B cell (primary cell): ENCODE data around the gene HOMER2. TPM values are rescaled to one million over a fixed set of nuclear protein-coding genes. Genes with fewer than 3 reads are reported as not detected.

ENCODE experiments used
- ATAC-seq: fragments of 200-7000 bp; cut with Tn5 transposase; one replicate; pipeline ENCODE4 v1.10.0; 2021; ENCODE audit warnings: low read depth, mild to moderate bottlenecking, moderate number of reproducible peaks, moderate library complexity
- CTCF ChIA-PET: fragments of 350-600 bp; sonication (Branson Sonifier 250); formaldehyde crosslinking; loops from one replicate; lab custom pipeline; 2021; ENCODE audit warnings: antibody characterized with exemption, inconsistent platforms; lab: Charles Lee
- POLR2A ChIA-PET: fragments of 350-600 bp; sonication (Branson Sonifier 250); formaldehyde crosslinking; loops from one replicate; lab custom pipeline; 2021; ENCODE audit warnings: antibody characterized with exemption; lab: Charles Lee
- DNase-seq: peaks from one replicate; pipeline ENCODE4 v3.0.0; 2013
- H2AFZ ChIP-seq: 2 replicates; pipeline ENCODE4 v1.6.1; 2012; ENCODE audit warnings: mild to moderate bottlenecking, low read depth, low read length; ENCODE audit not compliant: insufficient read depth, poor library complexity, severe bottlenecking
- H3K27ac ChIP-seq, 2 donors: 1 replicate in 1 of 2; 2 replicates in 1 of 2; pipeline ENCODE4 v1.5.1; 2012 to 2013; ENCODE audit warnings: low read length in 2 of 2, mild to moderate bottlenecking in 2 of 2, moderate library complexity in 1 of 2
- H3K27me3 ChIP-seq, 4 experiments: fragments of 200-600 bp in 1 of 4; sonication (generic) in 1 of 4; replicated peaks in 1 of 4; 1 replicate in 2 of 4; 2 replicates in 2 of 4; pipeline versions ENCODE4 v1.6.1 to v1.7.0; 2013 to 2016; ENCODE audit warnings: low read length in 3 of 4, mild to moderate bottlenecking in 2 of 4, mixed read lengths in 1 of 4, moderate library complexity in 1 of 4; ENCODE audit not compliant: insufficient read depth in 4 of 4, control insufficient read depth in 3 of 4; ENCODE audit errors: control extremely low read depth in 1 of 4
- H3K36me3 ChIP-seq, 2 experiments: replicated peaks in 1 of 2; 1 replicate in 1 of 2; 2 replicates in 1 of 2; pipeline versions ENCODE4 v1.6.1 to v1.7.1; 2013; ENCODE audit warnings: low read length in 1 of 2; ENCODE audit not compliant: insufficient read depth in 2 of 2, control insufficient read depth in 1 of 2; ENCODE audit errors: control extremely low read depth in 1 of 2, extremely low read depth in 1 of 2
- H3K4me1 ChIP-seq, 2 donors: fragments of 200-600 bp in 1 of 2; sonication (generic) in 1 of 2; 1 replicate in 1 of 2; 2 replicates in 1 of 2; pipeline versions ENCODE4 v1.5.1 to v1.6.1; 2013 to 2017; ENCODE audit warnings: low read length in 2 of 2; ENCODE audit not compliant: control insufficient read depth in 2 of 2, insufficient read depth in 2 of 2
- H3K4me2 ChIP-seq: replicated peaks from 2 replicates; pipeline ENCODE3; 2012; ENCODE audit warnings: mild to moderate bottlenecking, low read depth, low read length; ENCODE audit not compliant: poor library complexity, severe bottlenecking
- H3K4me3 ChIP-seq, 5 experiments: fragments of 200-600 bp in 1 of 5; sonication (generic) in 1 of 5; 1 replicate in 3 of 5; 2 replicates in 2 of 5; pipeline versions ENCODE4 v1.5.1 to v1.7.0; 2011 to 2016; ENCODE audit warnings: low read length in 4 of 5, mild to moderate bottlenecking in 4 of 5, low read depth in 2 of 5, control low read depth in 1 of 5, moderate library complexity in 1 of 5; ENCODE audit not compliant: insufficient read depth in 1 of 5; ENCODE audit errors: control extremely low read depth in 1 of 5, extremely low read depth in 1 of 5
- H3K79me2 ChIP-seq: fragments of 200-600 bp; sonication (generic); one replicate; pipeline ENCODE4 v1.6.0; 2016; ENCODE audit warnings: low read length; ENCODE audit not compliant: control insufficient read depth, insufficient read depth
- H3K9ac ChIP-seq: fragments of 200-600 bp; sonication (generic); 2 replicates; pipeline ENCODE4 v1.6.1; 2017; ENCODE audit warnings: mild to moderate bottlenecking, low read length, moderate library complexity
- H3K9me3 ChIP-seq, 3 donors: one replicate each; pipeline versions ENCODE4 v1.6.1 to v1.7.1; 2013; ENCODE audit warnings: low read length in 2 of 3; ENCODE audit not compliant: control insufficient read depth in 2 of 3, insufficient read depth in 1 of 3; ENCODE audit errors: control extremely low read depth in 1 of 3
- H4K20me1 ChIP-seq: 2 replicates; pipeline ENCODE4 v1.6.0; 2012; ENCODE audit warnings: mild to moderate bottlenecking, low read length; ENCODE audit not compliant: insufficient read depth, control insufficient read depth, poor library complexity, severe bottlenecking
- H3K27ac Mint-ChIP-seq: one replicate; pipeline ENCODE4 v1.8.0; 2021; ENCODE audit warnings: mixed read lengths
- H3K27me3 Mint-ChIP-seq: one replicate; pipeline ENCODE4 v1.8.0; 2021; ENCODE audit warnings: mixed read lengths
- H3K4me1 Mint-ChIP-seq: one replicate; pipeline ENCODE4 v1.8.0; 2021; ENCODE audit warnings: mixed read lengths
- H3K4me3 Mint-ChIP-seq: one replicate; pipeline ENCODE4 v1.8.0; 2021; ENCODE audit warnings: mixed read lengths
- H3K9me3 Mint-ChIP-seq: one replicate; pipeline ENCODE4 v1.8.0; 2022; ENCODE audit warnings: mixed read lengths; ENCODE audit not compliant: insufficient read depth
- CTCF ChIP-seq: fragments of 200-600 bp; IDR thresholded peaks from one replicate; pipeline ENCODE4 v1.8.0; 2022; ENCODE audit warnings: antibody characterized with exemption, mild to moderate bottlenecking
- EZH2 ChIP-seq: IDR thresholded peaks from 2 replicates; pipeline ENCODE4 v1.6.1; 2012; ENCODE audit warnings: borderline replicate concordance, low read depth, mild to moderate bottlenecking, moderate library complexity, low read length; ENCODE audit not compliant: insufficient read depth, poor library complexity, severe bottlenecking
- WGBS: methylation state at CpG from one replicate; pipeline ENCODE4 v1.1.5; 2013; ENCODE audit warnings: missing lambda C conversion rate; ENCODE audit not compliant: insufficient coverage; 5-methylcytosine and 5-hydroxymethylcytosine counted together
- intact Hi-C: fragments of 100-400 bp; cut with micrococcal nuclease; formaldehyde crosslinking; loops from one replicate; pipeline ENCODE4 v1.10.0; 2022
- polyA plus RNA-seq: library from polyadenylated mRNA; depleted of rRNA; stranded (reverse); fragments of >200 nt; gene quantifications from 2 replicates; pipeline ENCODE4 v1.2.3, GENCODE V29; 2012
- total RNA-seq, 2 donors: library from RNA; stranded (reverse); fragments of 120-200 nt in 1 of 2; gene quantifications; 1 replicate in 1 of 2; 2 replicates in 1 of 2; pipeline versions ENCODE4 v1.2.3 to v1.2.4, GENCODE V29; 2013 to 2022

The HOMER2 gene
- total and polyA plus RNA-seq, 2 donors (not counting 1 experiment from before 2014, with no cell fraction given) = 5.7 to 19.5 TPM

GRCh38 chr15:82858932-82859331 is 93.6 kb downstream of the HOMER2 start:
- WGBS = 98% methylated on average over 11 of the region's 11 CpGs

More at GRCh38 chr15:82858932-82859331, 93.6 kb downstream of the HOMER2 start:
- H3K4me3 Mint-ChIP-seq = no peak overlapping the region
- ChIA-PET CTCF (no interaction called here), POLR2A (no interaction called here)
- Histone ChIP-seq H3K79me2 (no peaks in the 10 kb centered on the region), H4K20me1 (no peaks in the 10 kb centered on the region), H3K4me2 (no peak overlapping the region), H3K27me3 (no peaks in the 10 kb centered on the region), H3K36me3 (no peaks in the 10 kb centered on the region), H3K9ac (no peak overlapping the region), H3K4me1 (peaks cover 5 to 9% of the 10 kb centered on the region in 2 donors), H3K4me3 (no peak overlapping the region), H2AFZ (no peak overlapping the region), H3K27ac (no peak overlapping the region), H3K9me3 (no peaks in the 10 kb centered on the region)
- H3K9me3 Mint-ChIP-seq = no peaks in the 10 kb centered on the region
- ATAC-seq (no peak), DNase-seq (no peak)
- TF ChIP-seq CTCF (no peak), EZH2 (no peak)
- no peaks in the 10 kb centered on the region for H3K27me3 Mint-ChIP-seq
- intact Hi-C loops = no loop called here
- no peak overlapping the region for H3K27ac Mint-ChIP-seq
- H3K4me1 Mint-ChIP-seq = peaks cover 13% of the 10 kb centered on the region
